AG09309 (cell line): ENCODE data around the gene SH3GLB2.

Experiments used
- DNase-seq: peaks from one replicate; pipeline ENCODE4 v3.0.0-alpha.2; 2010; ENCODE audit warnings: low read depth
- H3K4me3 ChIP-seq: 2 replicates; pipeline ENCODE4 v1.5.1; 2011; ENCODE audit warnings: mild to moderate bottlenecking, low read depth, low read length, moderate library complexity; ENCODE audit not compliant: control insufficient read depth
- TF ChIP-seq, protein P1 (sequence below): IDR thresholded peaks from 2 replicates; pipeline ENCODE4 v1.5.1; 2011; ENCODE audit warnings: mild to moderate bottlenecking, low read depth, low read length, inconsistent platforms; ENCODE audit not compliant: insufficient read depth, control insufficient read depth; ENCODE audit errors: missing control alignments

The SH3GLB2 gene

DNA sequence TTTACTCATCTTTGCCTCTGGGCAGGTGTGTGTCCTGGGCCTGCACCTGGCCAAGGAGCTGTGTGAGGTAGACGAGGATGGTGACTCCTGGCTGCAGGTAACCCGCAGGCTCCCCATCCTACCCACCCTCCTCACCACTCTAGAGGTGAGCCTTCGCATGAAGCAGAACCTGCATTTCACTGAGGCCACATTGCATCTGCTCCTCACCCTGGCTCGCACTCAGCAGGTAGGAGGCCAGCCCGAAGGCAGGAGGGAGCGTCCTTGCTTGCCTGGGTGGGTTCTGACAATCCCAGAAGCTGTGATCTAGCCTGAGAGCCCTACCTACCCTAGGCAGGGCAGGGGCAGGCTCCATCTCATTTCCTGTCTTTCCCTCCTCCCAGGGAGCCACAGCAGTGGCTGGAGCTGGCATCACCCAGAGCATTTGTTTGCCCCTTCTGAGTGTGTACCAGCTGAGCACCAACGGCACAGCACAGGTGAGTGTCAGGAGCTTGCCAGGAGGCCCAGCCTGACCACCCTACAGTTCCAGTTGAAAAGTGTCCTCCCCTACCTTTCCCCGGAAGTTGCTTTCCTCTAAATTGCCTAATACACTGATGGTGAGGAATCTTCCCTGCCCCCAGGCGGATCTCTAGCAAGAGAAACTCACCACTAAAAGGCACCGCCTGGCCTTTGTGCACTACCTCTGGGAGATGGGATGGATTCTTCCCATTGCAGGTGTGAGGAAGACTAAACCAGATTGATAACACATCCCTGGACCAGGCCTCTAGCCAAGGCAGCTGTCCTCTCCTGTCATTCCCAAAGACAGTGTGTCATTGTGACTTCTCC lies 26.4 kb downstream of the SH3GLB2 start:
- DNase-seq = no peak
- no peak overlapping the region for H3K4me3 ChIP-seq
- TF ChIP-seq, protein P1, sequence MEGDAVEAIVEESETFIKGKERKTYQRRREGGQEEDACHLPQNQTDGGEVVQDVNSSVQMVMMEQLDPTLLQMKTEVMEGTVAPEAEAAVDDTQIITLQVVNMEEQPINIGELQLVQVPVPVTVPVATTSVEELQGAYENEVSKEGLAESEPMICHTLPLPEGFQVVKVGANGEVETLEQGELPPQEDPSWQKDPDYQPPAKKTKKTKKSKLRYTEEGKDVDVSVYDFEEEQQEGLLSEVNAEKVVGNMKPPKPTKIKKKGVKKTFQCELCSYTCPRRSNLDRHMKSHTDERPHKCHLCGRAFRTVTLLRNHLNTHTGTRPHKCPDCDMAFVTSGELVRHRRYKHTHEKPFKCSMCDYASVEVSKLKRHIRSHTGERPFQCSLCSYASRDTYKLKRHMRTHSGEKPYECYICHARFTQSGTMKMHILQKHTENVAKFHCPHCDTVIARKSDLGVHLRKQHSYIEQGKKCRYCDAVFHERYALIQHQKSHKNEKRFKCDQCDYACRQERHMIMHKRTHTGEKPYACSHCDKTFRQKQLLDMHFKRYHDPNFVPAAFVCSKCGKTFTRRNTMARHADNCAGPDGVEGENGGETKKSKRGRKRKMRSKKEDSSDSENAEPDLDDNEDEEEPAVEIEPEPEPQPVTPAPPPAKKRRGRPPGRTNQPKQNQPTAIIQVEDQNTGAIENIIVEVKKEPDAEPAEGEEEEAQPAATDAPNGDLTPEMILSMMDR = no peak

DNA sequence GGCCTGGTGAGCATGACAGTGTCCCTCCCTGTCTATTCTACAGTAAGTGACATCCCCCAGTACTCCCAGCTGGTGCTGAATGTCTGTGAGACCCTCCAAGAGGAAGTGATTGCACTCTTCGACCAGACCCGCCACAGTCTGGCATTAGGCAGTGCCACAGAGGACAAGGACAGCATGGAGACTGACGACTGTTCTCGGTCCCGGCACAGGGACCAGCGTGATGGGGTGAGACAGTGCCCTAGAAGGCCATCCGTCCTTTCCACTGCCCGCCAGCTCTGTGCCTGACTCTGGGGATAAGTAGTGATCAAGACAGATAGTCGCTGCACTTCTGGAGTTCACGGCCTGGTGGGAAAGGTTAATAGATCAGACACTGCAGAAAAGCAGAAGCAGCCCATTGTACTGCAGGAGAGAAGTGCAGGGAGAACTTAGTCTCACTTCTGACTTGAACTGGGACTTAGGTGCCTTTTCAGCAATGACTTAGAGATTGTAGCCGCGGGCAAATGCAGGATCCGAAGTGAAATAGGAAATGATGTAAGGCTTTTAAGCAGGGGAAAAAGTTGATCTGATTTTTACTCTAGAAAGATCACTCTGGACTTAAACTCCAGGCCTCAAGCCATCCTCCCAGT lies 28.4 kb downstream of the SH3GLB2 start:
- DNase-seq = no peak
- TF ChIP-seq, protein P1 = no peak
- H3K4me3 ChIP-seq = no peak overlapping the region

DNA sequence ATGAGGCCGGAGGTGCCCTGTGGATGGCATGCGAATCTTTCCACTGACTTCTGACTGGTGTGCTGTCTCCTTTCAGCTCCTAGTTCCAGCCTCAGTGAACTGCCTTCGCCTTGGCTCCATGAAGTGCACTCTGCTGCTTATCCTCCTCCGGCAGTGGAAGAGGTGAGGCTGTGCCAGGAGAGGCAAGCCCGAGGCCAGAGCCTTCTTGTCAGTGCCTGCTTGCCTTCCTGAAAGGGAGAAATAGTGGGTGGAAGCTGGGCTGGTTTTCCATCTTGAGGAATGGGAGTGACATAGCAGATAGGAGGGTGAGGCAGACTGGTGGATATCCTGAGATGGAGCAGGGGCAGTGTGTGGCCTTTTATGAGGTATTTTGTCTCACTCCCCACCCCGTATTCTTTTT lies 29.7 kb downstream of the SH3GLB2 start:
- TF ChIP-seq, protein P1 = no peak

DNA sequence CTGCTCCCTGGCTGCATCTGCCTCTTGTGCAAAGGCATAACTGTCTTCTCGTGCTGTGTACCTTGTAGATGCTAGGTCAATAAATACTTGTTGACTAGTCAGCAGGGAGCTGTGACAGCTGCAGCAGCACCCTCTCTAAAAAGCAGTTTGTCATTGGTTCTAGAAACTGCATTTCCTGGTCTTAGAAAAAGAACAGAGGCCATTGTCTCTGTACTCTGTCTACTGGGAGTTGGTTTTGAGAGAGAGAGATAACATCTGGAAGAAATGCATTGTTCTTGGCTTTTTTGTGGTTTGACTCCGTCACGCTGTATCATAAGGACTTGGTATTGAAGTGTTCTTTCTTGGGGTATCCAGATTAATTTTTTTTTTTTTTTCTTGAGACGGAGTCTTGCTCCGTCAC lies 32.3 kb downstream of the SH3GLB2 start:
- no peak for DNase-seq
- TF ChIP-seq, protein P1 = no peak
- H3K4me3 ChIP-seq = no peak overlapping the region

More for the DNA sequence above, 29.7 kb downstream of the SH3GLB2 start:
- H3K4me3 ChIP-seq = no peak overlapping the region
- no peak for DNase-seq

DNA sequence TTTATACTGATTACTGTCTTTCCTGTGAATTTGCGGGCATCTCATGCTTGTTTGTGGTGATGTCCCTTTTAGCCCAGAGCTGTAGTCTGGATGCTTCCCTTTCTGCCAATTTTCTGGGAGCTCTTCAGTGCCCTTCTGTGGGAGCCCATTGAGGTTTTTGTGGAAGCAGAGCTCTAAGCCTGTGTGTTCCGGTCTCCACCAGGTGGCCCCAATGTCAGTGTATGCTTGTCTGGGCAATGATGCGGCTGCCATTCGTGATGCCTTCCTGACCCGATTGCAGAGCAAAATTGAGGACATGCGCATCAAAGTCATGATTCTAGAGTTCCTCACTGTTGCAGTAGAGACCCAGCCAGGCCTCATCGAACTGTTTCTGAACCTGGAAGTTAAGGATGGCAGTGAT lies 35.1 kb downstream of the SH3GLB2 start:
- DNase-seq = no peak

DNA sequence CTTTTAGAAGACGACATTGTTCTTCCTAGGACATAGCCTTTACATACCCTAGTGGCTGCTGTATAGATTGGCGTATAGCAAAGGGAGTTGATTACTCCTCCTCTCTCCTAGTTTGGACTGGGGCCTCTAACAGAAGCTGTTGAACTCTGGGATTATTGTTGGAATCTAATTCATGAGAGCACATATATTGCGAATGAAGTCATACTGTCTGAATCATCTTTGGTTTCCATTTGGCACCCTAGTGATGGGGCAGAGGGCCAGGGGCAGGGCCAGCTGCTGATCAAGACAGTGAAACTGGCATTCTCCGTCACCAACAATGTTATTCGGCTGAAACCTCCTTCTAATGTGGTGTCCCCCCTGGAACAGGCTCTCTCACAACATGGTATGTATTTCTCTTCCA lies 40.3 kb downstream of the SH3GLB2 start:
- TF ChIP-seq, protein P1 = no peak
- DNase-seq = peak; percentile 54
- H3K4me3 ChIP-seq = no peak overlapping the region

More for the DNA sequence above, 35.1 kb downstream of the SH3GLB2 start:
- TF ChIP-seq, protein P1 = peak; percentile 34
- no peak overlapping the region for H3K4me3 ChIP-seq

DNA sequence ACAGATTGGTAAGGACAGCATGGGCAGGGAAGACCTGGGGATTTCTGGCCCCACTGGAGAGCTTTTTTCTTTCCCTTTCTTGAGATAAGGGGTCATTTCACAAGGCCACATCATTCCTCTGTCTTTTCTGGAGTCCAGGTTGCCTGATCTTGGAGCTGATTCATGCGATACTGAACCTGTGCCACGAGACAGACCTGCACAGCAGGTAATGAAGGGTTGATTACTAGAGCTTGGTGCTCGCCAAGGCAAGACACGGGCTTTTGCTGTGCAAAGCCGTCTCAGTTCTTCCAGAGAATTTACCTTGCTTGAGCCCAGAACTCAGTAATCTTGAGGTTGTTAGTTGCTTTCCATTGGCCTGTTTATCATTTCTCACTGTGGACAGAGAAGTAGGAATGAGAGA lies 41.5 kb downstream of the SH3GLB2 start:
- no peak overlapping the region for H3K4me3 ChIP-seq
- TF ChIP-seq, protein P1 = no peak

More for the DNA sequence above, 41.5 kb downstream of the SH3GLB2 start:
- no peak for DNase-seq
